PFSK-1 (cell line): ENCODE results near the gene EVA1A.

Experiments used
- POLR2AphosphoS5 ChIP-seq: IDR thresholded peaks from 2 replicates; pipeline ENCODE4 v1.6.1; 2012; ENCODE audit warnings: low read depth, mild to moderate bottlenecking, control low read depth, low read length, moderate library complexity
- TAF1 ChIP-seq: IDR thresholded peaks from 2 replicates; pipeline ENCODE4 v1.6.1; 2012; ENCODE audit warnings: low read length, control low read depth, borderline replicate concordance; ENCODE audit not compliant: insufficient read depth
- TF ChIP-seq, protein P1 (sequence below), 2 experiments: IDR thresholded peaks; 2 replicates each; pipeline versions ENCODE4 v1.6.1 to v1.8.0; 2011 to 2012; ENCODE audit warnings: low read depth in 2 of 2, low read length in 2 of 2, control low read depth in 1 of 2, inconsistent platforms in 1 of 2, mild to moderate bottlenecking in 1 of 2, moderate library complexity in 1 of 2; ENCODE audit not compliant: insufficient read depth in 1 of 2

DNA sequence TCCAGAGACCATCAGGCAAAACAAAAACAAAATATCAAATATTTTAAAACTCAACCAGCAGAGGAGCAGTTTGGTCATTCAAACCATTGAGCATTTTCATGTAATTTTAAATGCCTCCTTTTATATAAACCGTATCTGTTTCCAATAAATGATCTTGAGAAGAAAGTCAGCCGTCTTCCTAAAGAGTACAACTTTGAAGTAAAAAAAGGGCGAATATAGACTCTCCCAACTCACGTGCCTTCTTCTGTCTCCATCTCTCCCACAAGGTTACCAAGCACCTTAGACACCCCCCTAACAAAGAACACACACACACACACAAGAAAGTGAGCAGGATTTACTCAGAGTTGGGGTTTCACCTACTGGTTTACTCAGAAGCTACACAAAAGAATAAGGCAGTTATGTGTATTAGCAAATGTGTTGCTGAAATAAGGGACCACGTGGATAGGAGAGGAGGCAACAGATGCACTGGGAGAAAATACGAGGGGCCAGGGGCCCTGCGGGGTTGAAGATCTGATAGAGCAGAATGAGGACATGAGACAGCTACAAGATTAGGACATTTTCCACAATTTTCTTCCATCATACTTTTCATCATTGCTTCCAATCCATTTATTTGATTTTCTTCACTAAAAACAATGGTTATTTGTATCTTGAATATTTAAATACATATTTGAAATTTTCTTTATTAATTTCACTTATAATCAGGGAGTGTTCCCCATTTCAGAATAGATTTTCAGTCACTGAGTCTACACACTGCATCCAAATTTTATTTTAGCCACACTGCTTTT is 45.0 kb downstream of the EVA1A start:
- TF ChIP-seq, protein P1, sequence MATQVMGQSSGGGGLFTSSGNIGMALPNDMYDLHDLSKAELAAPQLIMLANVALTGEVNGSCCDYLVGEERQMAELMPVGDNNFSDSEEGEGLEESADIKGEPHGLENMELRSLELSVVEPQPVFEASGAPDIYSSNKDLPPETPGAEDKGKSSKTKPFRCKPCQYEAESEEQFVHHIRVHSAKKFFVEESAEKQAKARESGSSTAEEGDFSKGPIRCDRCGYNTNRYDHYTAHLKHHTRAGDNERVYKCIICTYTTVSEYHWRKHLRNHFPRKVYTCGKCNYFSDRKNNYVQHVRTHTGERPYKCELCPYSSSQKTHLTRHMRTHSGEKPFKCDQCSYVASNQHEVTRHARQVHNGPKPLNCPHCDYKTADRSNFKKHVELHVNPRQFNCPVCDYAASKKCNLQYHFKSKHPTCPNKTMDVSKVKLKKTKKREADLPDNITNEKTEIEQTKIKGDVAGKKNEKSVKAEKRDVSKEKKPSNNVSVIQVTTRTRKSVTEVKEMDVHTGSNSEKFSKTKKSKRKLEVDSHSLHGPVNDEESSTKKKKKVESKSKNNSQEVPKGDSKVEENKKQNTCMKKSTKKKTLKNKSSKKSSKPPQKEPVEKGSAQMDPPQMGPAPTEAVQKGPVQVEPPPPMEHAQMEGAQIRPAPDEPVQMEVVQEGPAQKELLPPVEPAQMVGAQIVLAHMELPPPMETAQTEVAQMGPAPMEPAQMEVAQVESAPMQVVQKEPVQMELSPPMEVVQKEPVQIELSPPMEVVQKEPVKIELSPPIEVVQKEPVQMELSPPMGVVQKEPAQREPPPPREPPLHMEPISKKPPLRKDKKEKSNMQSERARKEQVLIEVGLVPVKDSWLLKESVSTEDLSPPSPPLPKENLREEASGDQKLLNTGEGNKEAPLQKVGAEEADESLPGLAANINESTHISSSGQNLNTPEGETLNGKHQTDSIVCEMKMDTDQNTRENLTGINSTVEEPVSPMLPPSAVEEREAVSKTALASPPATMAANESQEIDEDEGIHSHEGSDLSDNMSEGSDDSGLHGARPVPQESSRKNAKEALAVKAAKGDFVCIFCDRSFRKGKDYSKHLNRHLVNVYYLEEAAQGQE (IDR thresholded peaks at IDR 0.05; ENCODE audit: insufficient read depth in 1 of 2, low read depth in 2 of 2, low read length in 2 of 2) = no peak
- TF ChIP-seq POLR2AphosphoS5 (no peak), TAF1 (no peak)
